Omental fat pad (tissue), 4 donors: ENCODE results near the gene MAP4K3. TPM values are rescaled to one million over a fixed set of nuclear protein-coding genes. Genes with fewer than 3 reads are reported as not detected.

Source experiments
- ATAC-seq: fragments of 150-250 bp; one replicate; pipeline ENCODE4 v1.9.1; 2016; ENCODE audit warnings: mild to moderate bottlenecking, moderate library complexity; ENCODE audit not compliant: low FRiP score
- DNase-seq: peaks from one replicate; pipeline ENCODE4 v3.0.0-alpha.2; 2019; ENCODE audit warnings: low spot score
- total RNA-seq, 4 donors: library from RNA; depleted of rRNA; stranded (reverse); fragments of >200 nt; gene quantifications; one replicate each; pipeline ENCODE4 v1.1.0, GENCODE V29; 2016
- TF ChIP-seq, protein P1 (sequence below), 3 donors: fragments of 450-650 bp; IDR thresholded peaks; one replicate each; pipeline ENCODE4 v1.5.1; 2016 to 2017; ENCODE audit warnings: antibody characterized with exemption in 3 of 3, mild to moderate bottlenecking in 3 of 3, moderate library complexity in 2 of 3

MAP4K3 gene
- total RNA-seq, 4 donors from 2014 or later = 45.9 to 93.7 (median 66.1) TPM

DNA sequence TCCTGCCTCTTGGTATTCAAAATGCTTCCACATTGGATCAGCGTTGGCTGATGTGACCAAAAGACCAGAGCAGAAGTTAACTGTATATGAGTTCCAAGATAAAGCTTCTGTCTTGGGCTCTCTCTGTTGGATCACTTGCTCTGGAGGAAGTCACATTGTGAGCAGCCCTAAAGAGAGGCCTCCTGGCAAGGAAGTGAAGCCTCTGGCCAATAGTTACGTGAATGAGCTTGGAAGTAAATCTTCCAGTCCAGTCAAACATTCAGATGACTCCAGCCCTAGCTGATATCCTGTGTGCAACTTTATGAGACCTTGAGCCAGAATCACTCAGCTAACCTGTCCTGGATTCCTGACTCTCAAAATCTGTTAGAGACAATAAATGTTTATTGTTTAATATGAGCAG, 125.6 kb downstream of the MAP4K3 start:
- no peak for ATAC-seq
- DNase-seq = no peak
- TF ChIP-seq, protein P1, sequence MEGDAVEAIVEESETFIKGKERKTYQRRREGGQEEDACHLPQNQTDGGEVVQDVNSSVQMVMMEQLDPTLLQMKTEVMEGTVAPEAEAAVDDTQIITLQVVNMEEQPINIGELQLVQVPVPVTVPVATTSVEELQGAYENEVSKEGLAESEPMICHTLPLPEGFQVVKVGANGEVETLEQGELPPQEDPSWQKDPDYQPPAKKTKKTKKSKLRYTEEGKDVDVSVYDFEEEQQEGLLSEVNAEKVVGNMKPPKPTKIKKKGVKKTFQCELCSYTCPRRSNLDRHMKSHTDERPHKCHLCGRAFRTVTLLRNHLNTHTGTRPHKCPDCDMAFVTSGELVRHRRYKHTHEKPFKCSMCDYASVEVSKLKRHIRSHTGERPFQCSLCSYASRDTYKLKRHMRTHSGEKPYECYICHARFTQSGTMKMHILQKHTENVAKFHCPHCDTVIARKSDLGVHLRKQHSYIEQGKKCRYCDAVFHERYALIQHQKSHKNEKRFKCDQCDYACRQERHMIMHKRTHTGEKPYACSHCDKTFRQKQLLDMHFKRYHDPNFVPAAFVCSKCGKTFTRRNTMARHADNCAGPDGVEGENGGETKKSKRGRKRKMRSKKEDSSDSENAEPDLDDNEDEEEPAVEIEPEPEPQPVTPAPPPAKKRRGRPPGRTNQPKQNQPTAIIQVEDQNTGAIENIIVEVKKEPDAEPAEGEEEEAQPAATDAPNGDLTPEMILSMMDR (IDR thresholded peaks at IDR 0.05) = no peak

DNA sequence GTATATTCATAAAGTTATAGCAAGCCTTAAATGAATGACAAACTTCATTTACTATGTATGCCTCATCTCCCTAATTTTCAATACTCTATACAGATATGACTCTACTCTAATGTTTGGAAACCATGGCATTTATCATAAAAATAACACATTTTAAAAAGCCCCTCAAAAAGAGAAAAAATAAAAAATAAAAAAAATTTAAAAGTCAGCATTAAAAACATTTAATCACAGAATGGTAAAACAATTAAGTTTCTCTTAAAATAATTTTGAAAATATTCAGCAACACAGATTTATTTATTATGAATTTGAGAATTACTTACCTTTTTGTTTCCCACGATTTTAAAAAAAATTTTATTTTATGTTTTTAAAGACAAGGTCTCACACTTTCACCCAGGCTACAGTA, 128.3 kb downstream of the MAP4K3 start:
- no peak for DNase-seq
- TF ChIP-seq, protein P1 (IDR thresholded peaks at IDR 0.05) = no peak

DNA sequence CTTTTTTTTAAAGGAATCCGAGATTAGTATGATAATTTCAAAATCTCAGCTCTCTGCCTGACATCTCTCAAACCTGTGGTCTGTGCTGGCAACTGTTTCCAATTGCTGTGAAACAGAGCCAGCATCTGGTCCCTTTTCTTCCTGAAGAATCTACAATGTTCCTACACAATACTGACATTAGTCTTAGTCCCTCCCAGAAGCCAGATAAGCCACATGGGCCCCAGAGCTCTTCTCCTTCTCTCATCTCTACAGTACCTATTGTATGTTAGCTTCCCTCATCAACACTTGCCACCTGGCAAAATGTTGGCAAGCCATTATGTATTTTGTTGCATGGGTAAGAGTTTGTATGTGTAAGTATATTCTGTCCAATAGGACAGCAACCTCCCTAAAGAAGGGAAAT, 130.5 kb downstream of the MAP4K3 start:
- DNase-seq (no peak), ATAC-seq (no peak)
- TF ChIP-seq, protein P1 (IDR thresholded peaks at IDR 0.05) = no peak

More for the DNA sequence above, 128.3 kb downstream of the MAP4K3 start:
- ATAC-seq = no peak

DNA sequence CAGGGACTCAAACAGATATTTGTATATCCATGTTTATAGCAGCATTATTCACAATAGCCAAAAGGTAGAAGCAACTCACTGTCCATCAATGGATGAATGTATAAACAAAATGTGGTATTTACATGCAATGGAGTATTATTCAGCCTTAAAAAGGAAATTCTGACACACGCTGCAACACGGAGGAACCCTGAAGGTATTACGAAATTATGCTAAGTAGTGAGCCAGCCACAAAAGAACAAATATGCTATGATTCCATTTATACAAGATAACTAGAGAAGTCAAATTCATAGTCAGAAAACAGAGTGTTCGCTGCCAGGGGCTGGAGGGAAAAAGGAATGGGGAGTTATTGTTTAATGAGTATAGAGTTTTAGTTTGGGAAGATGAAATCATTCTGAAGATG, 132.4 kb downstream of the MAP4K3 start:
- DNase-seq (no peak), ATAC-seq (no peak)
- TF ChIP-seq, protein P1 (IDR thresholded peaks at IDR 0.05) = no peak

DNA sequence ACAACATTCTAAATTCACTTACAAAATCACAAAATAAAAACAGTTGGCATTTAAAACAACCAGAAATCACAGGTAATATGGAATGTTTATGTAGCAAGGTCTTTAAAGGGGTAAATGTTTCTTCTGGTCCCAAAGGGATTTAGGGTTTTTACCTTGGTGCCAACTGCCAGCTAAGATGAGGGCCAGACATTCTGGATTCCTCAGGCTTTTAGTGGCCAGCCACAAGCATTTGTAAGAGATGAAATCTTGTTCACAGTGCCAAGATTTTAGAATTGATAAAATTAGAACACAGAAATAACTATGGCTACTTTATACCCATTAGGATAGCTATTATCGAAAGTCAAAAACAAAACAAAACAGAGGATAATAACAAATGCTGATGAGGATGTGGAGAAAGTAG, 132.9 kb downstream of the MAP4K3 start:
- ATAC-seq (no peak), DNase-seq (no peak)
- TF ChIP-seq, protein P1 (IDR thresholded peaks at IDR 0.05) = no peak

DNA sequence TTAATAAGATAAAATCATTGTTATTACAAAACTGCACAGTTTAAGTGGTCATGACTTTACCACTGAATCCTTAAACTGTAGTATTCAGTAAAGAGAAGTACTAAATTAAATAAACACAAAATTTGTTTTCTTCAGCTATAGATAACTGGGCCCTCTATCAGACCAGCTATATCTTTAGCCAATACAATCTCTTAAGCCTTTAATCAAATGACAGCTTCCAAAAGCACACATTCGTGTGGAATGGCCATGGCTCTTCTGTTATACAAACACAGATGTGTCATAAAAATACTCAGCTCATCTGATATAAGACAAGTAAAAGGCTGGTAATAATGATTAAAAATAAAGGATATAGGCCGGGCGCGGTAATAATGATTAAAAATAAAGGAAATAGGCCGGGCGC, 135.7 kb downstream of the MAP4K3 start:
- TF ChIP-seq, protein P1 (IDR thresholded peaks at IDR 0.05) = no peak
- ATAC-seq (no peak), DNase-seq (no peak)

DNA sequence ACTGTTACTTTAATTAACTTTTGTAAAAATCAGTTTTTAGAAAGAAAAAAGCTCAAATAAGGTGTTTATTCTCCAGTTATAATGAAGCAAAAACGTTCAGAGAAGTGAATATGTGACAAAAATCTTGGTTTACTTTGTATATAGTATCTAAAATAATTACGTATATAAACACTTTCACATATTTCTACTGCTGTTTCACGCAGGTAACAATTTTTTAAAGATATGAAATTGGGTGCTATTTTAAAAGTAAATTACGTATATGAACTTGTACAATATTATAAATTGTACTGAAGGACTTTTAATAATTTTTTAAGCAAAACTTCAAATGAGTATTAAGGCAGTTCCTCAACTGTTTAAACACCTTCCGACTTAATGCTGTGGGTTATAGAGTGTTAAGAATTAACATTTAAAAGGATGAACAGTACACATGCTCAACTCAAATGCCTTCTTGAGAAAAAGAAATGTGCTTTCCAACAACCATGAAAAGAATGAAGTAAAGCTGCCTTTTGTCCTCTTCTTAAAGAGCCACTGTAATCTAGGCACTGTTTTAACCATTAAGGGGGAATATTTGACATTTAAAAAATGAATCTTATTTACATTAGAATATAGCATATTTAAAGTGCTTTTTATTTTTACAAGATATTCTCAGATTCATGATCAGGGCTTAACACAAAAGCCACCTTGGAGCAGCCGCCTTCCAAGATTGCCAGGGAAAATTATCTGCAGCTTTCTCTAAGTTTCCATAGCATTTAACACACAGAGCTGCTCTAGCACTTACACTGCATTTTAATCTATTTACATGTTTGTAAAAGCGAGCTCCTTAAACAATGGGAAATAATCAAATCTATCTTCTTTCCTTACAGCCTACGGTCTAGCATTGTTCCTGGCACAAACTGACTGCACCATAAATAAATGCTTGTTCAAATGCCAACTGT, 136.8 kb downstream of the MAP4K3 start:
- TF ChIP-seq, protein P1 (IDR thresholded peaks at IDR 0.05) = no peak
- no peak for DNase-seq
- ATAC-seq = no peak
